ENCODE results near the gene DALRD3. TPM values are rescaled to one million over a fixed set of nuclear protein-coding genes. Genes with fewer than 3 reads are reported as not detected.

The DALRD3 gene
- total RNA-seq, 1 experiment from 2014 or later, result 42.9 TPM

DNA sequence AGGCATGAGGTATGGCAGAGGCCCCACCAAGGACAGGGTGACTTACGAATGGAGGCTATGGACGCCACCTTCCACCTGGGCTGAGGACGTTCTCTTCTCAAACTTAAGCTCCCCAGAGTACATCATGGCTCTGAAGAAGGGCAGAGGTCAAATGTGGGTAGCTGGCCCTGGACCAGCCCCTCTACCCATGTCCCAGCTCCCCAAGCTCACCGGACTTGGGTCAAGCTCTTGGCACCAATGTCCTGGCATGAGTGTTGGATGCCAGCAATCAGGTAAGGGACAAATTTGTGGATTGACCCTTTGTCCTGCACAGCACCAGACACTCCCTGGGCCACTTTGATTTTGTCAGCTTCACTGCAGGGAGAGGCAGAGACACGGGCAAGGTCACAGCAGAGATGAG lies 6.1 kb upstream of the DALRD3 start:
- H3K27ac ChIP-seq (ENCODE audit: low read depth, low read length), result peak overlapping the region; percentile 9
- H2AFZ ChIP-seq (ENCODE audit: low read depth, low read length, poor library complexity, severe bottlenecking), result no peak overlapping the region
- H3K4me2 ChIP-seq (ENCODE audit: low read length), result peak overlapping the region; percentile 90; the same call in 1 of the 2 replicates
- no peaks in the 10 kb centered on the region for H3K9me3 ChIP-seq (ENCODE audit: control insufficient read depth in 1 of 2, insufficient read depth in 1 of 2, low read depth in 1 of 2, low read length in 2 of 2)
- ATAC-seq (no peak), DNase-seq (ENCODE audit: low read depth, low spot score) (no peak)
- ChIA-PET POLR2A (interaction anchor here (0.5 to 2.5 kb wide), 2 partner anchors 17 to 109 kb away, joined by 4 to 8 read pairs; partner anchors contain the start of gene WDR6), CTCF (no interaction called here), RAD21 (ENCODE audit: low non-redundant PET in 1 of 2, low total read pairs in 2 of 2, uncharacterized antibody in 2 of 2, unreplicated experiment in 2 of 2) (no interaction called here)
- H3K9me2 ChIP-seq (ENCODE audit: insufficient read depth), result no peaks in the 10 kb centered on the region
- BruUV-seq (replicated peaks), result no TSS peak
- H3K27me3 ChIP-seq (ENCODE audit: insufficient read depth, low read length), result no peaks in the 10 kb centered on the region
- peaks cover 93% of the 10 kb centered on the region for H3K79me2 ChIP-seq (ENCODE audit: insufficient read depth, low read length)
- H3K4me1 ChIP-seq (ENCODE audit: control insufficient read depth in 1 of 2, insufficient read depth in 2 of 2, low read length in 2 of 2), result peaks cover 15 to 59% of the 10 kb centered on the region in 2 experiments
- peaks cover 18 to 54% of the 10 kb centered on the region in 2 experiments; a peak in 3 of 4 replicates for H3K36me3 ChIP-seq (ENCODE audit: control insufficient read depth in 1 of 2, insufficient read depth in 2 of 2, low read length in 2 of 2)
- TF ChIP-seq SIN3A (IDR thresholded peaks at IDR 0.05; ENCODE audit: low read depth), result no peak
- TF ChIP-seq POLR2A (IDR thresholded peaks at IDR 0.05; ENCODE audit: borderline replicate concordance, extremely low read depth, insufficient read depth, insufficient read length), result peak; percentile 9
- H3K4me3 ChIP-seq (replicated peaks in 1 of 2; ENCODE audit: low read depth in 1 of 2, low read length in 2 of 2), result no peak overlapping the region; a peak in 1 of 4 replicates
- intact Hi-C loops (cut with micrococcal nuclease), result no loop called here
- no peaks in the 10 kb centered on the region; the same call in 1 of the 2 replicates for H4K20me1 ChIP-seq (ENCODE audit: insufficient read depth)
- no peak overlapping the region for H3K9ac ChIP-seq (ENCODE audit: low read length)

DNA sequence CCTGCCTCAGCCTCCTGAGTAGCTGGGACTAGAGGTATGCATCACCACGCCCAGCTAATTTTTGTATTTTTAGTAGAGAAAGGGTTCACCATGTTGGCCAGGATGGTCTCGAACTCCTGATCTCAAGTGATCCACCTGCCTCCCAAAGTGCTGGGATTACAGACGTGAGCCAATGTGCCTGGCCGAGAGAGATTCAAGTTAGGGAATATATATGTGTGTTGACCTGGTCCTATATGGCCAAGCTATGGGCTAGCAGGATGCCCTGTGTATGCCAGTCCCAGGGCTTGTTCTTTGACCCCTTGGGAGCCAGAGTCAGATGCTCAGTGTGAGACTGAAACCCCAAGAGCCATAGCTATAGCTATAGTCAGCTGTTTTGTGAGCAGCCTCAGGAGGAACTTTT lies 5.4 kb upstream of the DALRD3 start:
- DNase-seq (ENCODE audit: low read depth, low spot score), result no peak
- Histone ChIP-seq H4K20me1 (ENCODE audit: insufficient read depth) (no peaks in the 10 kb centered on the region; the same call in 1 of the 2 replicates), H2AFZ (ENCODE audit: low read depth, low read length, poor library complexity, severe bottlenecking) (no peak overlapping the region), H3K27me3 (ENCODE audit: insufficient read depth, low read length) (no peaks in the 10 kb centered on the region), H3K9ac (ENCODE audit: low read length) (0 out of 2 replicates have a peak overlapping the region, but pooled peaks have one; percentile 12), H3K9me2 (ENCODE audit: insufficient read depth) (no peaks in the 10 kb centered on the region), H3K4me1 (ENCODE audit: control insufficient read depth in 1 of 2, insufficient read depth in 2 of 2, low read length in 2 of 2) (peaks cover 18 to 61% of the 10 kb centered on the region in 2 experiments), H3K4me3 (replicated peaks in 1 of 2; ENCODE audit: low read depth in 1 of 2, low read length in 2 of 2) (peak overlapping the region; percentile 13 to 80; a peak in 2 of 4 replicates), H3K36me3 (ENCODE audit: control insufficient read depth in 1 of 2, insufficient read depth in 2 of 2, low read length in 2 of 2) (peaks cover 18 to 54% of the 10 kb centered on the region in 2 experiments; a peak in 3 of 4 replicates), H3K4me2 (ENCODE audit: low read length) (peak overlapping the region; percentile 90), H3K79me2 (ENCODE audit: insufficient read depth, low read length) (peaks cover 90% of the 10 kb centered on the region), H3K27ac (ENCODE audit: low read depth, low read length) (0 out of 2 replicates have a peak overlapping the region, but pooled peaks have one; percentile 9), H3K9me3 (ENCODE audit: control insufficient read depth in 1 of 2, insufficient read depth in 1 of 2, low read depth in 1 of 2, low read length in 2 of 2) (no peaks in the 10 kb centered on the region)
- TF ChIP-seq TCF7L2 (IDR thresholded peaks at IDR 0.05; ENCODE audit: borderline replicate concordance, extremely low read depth, insufficient read depth, insufficient read length) (no peak), POLR2AphosphoS5 (IDR thresholded peaks at IDR 0.05; ENCODE audit: low read depth, low read length) (peak; percentile 18; the same call in 1 of the 2 replicates)
- ATAC-seq, result no peak
- no TSS peak for BruUV-seq (replicated peaks)
- ChIA-PET RAD21 (ENCODE audit: low non-redundant PET in 1 of 2, low total read pairs in 2 of 2, uncharacterized antibody in 2 of 2, unreplicated experiment in 2 of 2) (interaction anchor here in 1 of 2 experiments (0.7 kb wide), 1 partner anchor 628 kb away, joined by 7 read pairs; no protein-coding TSS in a partner anchor), CTCF (interaction anchor here (1.0 to 3.5 kb wide), 3 partner anchors 17 to 70 kb away, joined by 5 to 29 read pairs (median 28); partner anchors contain the start of genes P4HTM, QRICH1 and WDR6), POLR2A (no interaction called here)
- intact Hi-C loops (cut with micrococcal nuclease), result no loop called here

Data from HCT116 (cell line).